PC-9 (cell line): ENCODE data around the gene CENPB.

Experiments used
- CTCF ChIP-seq: fragments of 200-600 bp; sonication (generic); conservative IDR thresholded peaks from 2 replicates; pipeline ENCODE4 v1.6.1; 2017; ENCODE audit warnings: mixed run types, antibody characterized with exemption, mild to moderate bottlenecking, moderate library complexity
- EZH2 ChIP-seq: fragments of 200-600 bp; sonication (generic); IDR thresholded peaks from 2 replicates; pipeline ENCODE4 v1.8.0; 2017; ENCODE audit warnings: antibody characterized with exemption, low read depth

- TF ChIP-seq CTCF (no peak), EZH2 (no peak)
Measured at GRCh38 chr20:3797592-3798372, 11.2 kb upstream of the CENPB start.
